Measurements from ENCODE around the gene ILDR1.

Gene ILDR1

GRCh38 chr3:122063908-122064307 is 41.9 kb upstream of the ILDR1 start:
- TF ChIP-seq REST (IDR thresholded peaks at IDR 0.05; ENCODE audit: insufficient read depth in 1 of 2, low read depth in 2 of 2, low read length in 2 of 2) (no peak), FOXP2 (optimal IDR thresholded peaks at IDR 0.05; ENCODE audit: borderline replicate concordance, extremely low read depth, extremely low read length, insufficient read depth) (no peak), SIN3A (IDR thresholded peaks at IDR 0.05; ENCODE audit: borderline replicate concordance, insufficient read depth, low read length) (no peak), TAF1 (IDR thresholded peaks at IDR 0.05; ENCODE audit: borderline replicate concordance, insufficient read depth, low read length) (no peak), POLR2AphosphoS5 (IDR thresholded peaks at IDR 0.05; ENCODE audit: low read depth, low read length) (no peak)

GRCh38 chr3:122060040-122060698 is 38.1 kb upstream of the ILDR1 start:
- TF ChIP-seq TAF1 (IDR thresholded peaks at IDR 0.05; ENCODE audit: borderline replicate concordance, insufficient read depth, low read length) (no peak), SIN3A (IDR thresholded peaks at IDR 0.05; ENCODE audit: borderline replicate concordance, insufficient read depth, low read length) (no peak), FOXP2 (optimal IDR thresholded peaks at IDR 0.05; ENCODE audit: borderline replicate concordance, extremely low read depth, extremely low read length, insufficient read depth) (no peak), POLR2AphosphoS5 (IDR thresholded peaks at IDR 0.05; ENCODE audit: low read depth, low read length) (no peak), REST (IDR thresholded peaks at IDR 0.05; ENCODE audit: insufficient read depth in 1 of 2, low read depth in 2 of 2, low read length in 2 of 2) (no peak)

- no peak for TF ChIP-seq POLR2AphosphoS5 (IDR thresholded peaks at IDR 0.05; ENCODE audit: low read depth, low read length)
- TF ChIP-seq SIN3A (IDR thresholded peaks at IDR 0.05; ENCODE audit: borderline replicate concordance, insufficient read depth, low read length), result no peak
- TF ChIP-seq REST (IDR thresholded peaks at IDR 0.05; ENCODE audit: insufficient read depth in 1 of 2, low read depth in 2 of 2, low read length in 2 of 2), result no peak
- no peak for TF ChIP-seq FOXP2 (optimal IDR thresholded peaks at IDR 0.05; ENCODE audit: borderline replicate concordance, extremely low read depth, extremely low read length, insufficient read depth)
- no peak for TF ChIP-seq TAF1 (IDR thresholded peaks at IDR 0.05; ENCODE audit: borderline replicate concordance, insufficient read depth, low read length)
These were observed 36.2 kb upstream of the ILDR1 start for GRCh38 chr3:122058294-122058693.

GRCh38 chr3:122057671-122058070 is 35.6 kb upstream of the ILDR1 start:
- TF ChIP-seq SIN3A (IDR thresholded peaks at IDR 0.05; ENCODE audit: borderline replicate concordance, insufficient read depth, low read length) (no peak), TAF1 (IDR thresholded peaks at IDR 0.05; ENCODE audit: borderline replicate concordance, insufficient read depth, low read length) (no peak), REST (IDR thresholded peaks at IDR 0.05; ENCODE audit: insufficient read depth in 1 of 2, low read depth in 2 of 2, low read length in 2 of 2) (no peak), FOXP2 (optimal IDR thresholded peaks at IDR 0.05; ENCODE audit: borderline replicate concordance, extremely low read depth, extremely low read length, insufficient read depth) (no peak), POLR2AphosphoS5 (IDR thresholded peaks at IDR 0.05; ENCODE audit: low read depth, low read length) (no peak)

Measured in PFSK-1 (cell line).